GM21447 (cell line): Measurements from ENCODE around the gene SLC41A3.
"Not testable (repeated sequence)": the region's sequence is repeated elsewhere in the genome, so short reads cannot be mapped to it uniquely, and the experiment has no call there.

Experiments
- ATAC-seq: cut with Tn5 transposase; IDR thresholded peaks from one replicate; pipeline ENCODE4 v1.9.1; 2021; ENCODE audit not compliant: unreplicated experiment

Gene SLC41A3

GRCh38 chr3:126107203-126107939 lies 23.4 kb upstream of the SLC41A3 start:
- ATAC-seq: no peak

GRCh38 chr3:126106336-126107202 lies 22.6 kb upstream of the SLC41A3 start:
- no peak for ATAC-seq

DNA sequence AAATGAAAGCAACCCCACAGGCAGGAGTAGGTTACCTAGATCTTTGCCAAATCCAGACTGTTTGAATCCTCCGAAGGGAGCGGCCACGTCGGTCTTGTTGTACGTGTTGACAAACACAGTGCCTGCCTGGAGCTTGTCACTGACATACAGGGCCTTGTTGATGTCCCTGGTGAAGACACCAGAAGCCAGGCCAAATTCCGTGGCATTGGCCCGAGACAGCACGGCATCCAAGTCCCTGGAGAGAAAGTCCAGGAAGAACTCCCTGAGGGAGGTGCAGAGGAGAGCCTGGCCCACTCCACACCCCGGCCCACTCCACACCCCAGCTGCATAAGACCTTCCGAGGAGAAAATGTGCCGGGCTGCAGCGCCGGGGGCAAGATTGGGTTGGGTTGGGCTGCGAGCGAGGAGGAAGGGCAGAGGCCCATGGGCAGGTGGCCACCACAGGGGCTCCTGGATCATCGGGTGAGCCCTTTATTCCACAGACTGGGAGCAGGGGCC lies 21.8 kb upstream of the SLC41A3 start:
- ATAC-seq: no peak

DNA sequence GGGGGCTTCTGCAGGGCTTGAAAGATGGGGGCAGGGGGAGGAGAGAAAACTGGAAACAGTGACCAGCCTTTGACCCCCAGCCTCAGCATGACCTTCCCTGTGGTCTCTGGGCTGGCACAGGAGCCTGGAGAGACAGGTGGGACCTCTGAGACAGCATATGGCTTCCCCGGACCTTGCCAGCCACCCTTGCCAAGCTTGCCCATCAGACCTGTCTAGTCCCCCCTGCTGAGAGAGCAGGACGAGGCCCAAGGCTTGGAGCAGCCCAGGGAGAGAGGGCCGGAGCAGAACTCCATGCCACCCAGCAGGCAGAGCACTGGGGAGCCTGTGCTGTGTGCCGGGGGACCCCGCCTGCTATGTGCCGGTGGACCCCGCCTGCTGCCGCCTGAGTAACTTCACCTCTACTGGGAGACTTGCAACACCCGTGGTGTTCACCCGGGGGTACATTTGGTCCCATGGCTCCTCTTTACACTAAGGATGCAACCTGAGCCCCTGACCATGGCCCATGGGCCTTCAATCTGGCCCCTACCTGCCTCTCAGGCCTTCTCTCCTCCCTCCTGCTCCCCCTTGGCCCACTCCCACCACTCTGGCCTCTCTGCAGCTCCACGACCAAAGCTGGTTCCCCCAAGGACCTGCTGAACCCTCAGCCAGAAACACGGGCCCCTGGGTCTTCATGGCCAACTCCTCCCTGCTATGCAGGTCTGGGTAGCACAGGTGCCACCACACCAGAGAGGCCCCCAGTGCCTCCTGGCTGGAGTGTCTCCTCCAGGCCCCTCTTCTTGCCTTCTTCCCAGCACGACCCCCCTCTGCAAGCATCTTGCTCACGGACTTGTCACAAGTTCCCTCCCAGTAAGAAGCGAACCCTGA lies 21.1 kb upstream of the SLC41A3 start:
- ATAC-seq: no peak

- ATAC-seq: no peak
Measured at GRCh38 chr3:126104028-126104635, 20.2 kb upstream of the SLC41A3 start.

DNA sequence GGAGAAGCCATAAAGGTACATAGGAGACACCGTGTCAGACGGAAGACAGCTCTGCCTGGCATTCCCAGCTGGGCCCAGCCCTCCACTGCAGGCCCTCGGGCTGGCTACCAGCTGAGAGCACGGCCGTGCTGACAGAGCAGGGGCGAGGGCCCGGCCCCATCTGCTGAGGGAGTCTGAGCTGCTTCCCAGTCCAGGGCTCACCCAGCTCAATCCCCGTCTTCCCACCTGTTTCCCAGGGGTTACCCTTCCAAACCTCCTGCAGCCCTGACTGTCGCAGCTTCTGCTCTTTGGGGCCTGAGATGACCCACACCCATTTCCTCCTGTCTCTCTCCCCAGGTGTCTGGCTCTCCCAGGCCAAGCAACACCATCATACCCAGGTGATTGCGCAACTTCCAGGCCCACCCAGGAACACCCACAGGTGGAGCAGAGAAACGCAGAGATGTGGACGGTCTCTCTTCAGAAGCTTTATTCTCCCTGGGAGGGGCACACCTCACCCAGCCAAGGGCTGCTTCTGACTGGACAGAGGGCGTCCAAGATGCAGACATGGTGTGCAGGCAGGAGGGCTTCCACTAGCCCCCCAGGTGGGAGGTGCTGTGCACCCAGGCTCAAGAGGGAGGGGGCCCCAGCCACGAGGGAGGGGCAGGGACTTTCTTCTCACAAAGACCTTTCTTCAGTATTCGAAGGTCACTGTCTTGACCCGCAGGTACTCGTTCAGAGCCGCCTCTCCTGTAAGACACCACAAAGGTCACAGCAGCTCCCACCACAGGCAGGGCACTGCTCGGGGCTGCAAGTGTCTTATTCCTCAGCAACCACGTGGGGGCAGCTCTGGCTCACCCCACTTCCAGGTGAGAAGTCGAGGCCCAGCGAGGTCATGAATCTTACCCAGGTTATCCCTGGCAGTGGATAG lies 19.4 kb upstream of the SLC41A3 start:
- no peak for ATAC-seq

- no peak for ATAC-seq
Measured at GRCh38 chr3:126102530-126102951, 18.6 kb upstream of the SLC41A3 start.

DNA sequence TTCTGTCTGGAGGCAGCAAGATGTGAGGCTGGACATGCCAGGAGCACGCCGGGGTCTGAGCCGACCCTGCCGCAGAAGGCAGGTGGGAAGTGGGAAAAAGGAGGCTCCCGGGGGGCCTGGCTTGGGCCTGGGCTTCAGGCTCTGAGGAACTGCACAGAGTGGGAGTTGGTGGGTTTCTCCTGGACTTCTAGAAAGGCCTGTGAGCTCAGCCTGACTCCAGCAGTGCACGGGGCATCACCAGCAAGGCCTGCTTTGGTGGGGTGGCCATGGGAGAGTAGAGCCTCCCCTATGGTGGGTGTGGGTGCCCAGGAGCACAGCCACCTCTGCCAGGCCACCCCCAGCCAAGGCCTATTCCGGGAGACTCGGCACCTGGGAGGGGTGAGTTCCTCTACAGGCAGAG lies 18.1 kb upstream of the SLC41A3 start:
- no peak for ATAC-seq

GRCh38 chr3:126101521-126101982 lies 17.6 kb upstream of the SLC41A3 start:
- no peak for ATAC-seq

DNA sequence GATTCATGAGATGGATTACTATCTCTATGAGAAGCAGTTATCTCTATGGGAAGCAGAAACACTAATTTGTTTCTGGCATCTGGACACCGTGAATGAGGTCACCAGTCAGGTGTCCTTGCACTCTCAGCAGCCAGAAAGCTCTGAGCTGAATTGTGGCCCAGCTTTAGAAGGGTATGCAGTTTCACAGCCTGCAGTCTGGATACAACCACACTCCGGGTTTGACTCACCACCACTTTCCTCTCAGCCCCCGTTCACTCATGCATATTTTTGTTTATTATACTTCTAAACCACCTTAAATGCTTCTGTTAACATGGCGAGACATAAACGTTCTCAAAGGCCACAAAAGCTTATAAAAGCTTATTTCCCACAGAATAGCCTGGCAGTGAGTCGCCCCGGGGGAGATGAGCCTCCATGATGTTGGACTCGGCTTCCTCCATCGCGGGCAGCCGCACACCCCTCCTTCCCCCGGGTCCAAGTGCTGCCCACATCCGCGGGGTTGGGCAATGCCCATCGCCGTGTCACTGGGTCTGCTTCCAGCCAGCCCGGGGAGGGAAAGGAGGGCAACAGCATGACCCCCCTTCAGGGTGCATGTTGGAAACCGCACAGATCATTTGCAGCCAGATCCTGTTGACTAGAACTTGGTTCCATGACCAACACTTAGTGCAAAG lies 16.8 kb upstream of the SLC41A3 start:
- ATAC-seq: no peak

- no peak for ATAC-seq
Measured at GRCh38 chr3:126100269-126100633, 16.3 kb upstream of the SLC41A3 start.

DNA sequence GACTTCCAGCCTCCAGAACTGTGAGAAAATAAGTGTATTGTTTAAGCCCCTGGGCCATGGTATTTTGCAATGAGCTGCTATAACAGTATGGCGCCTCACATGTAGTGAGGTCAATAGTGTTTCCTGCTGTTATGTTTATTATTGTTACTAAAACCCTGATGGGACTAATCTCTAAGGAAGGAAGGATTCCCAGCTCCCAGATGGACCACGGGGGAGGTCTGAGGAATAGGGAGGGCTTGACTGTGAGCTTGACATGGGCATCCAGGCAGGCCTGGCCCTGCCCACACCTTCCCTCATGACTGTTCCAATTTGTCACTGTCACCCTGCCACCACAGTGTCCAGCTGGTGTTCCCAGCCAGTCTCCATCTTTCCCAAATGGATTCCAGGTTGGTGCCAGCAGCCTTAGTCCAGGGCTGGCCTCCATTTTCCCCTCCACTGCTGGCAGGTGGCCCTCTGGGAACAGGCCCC lies 14.5 kb upstream of the SLC41A3 start:
- no peak for ATAC-seq

DNA sequence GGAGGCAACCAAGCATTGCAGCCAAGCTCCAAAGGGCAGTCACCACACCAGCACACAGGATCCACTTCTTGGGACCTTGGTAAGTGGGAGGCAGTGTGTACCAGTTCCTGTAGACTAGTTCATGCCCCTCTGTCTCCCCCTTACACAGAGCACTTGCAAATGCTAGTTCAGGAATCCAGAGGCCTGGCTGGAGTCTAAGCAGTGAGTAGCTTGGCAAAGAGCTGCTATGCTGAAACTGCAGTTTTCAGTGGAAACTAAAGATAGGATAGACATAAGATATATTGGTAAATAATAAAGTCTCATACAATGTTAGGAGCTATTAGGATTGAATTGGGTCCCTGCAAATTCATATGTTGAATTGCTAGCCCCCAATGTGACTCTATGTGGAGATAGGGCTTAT lies 13.9 kb upstream of the SLC41A3 start:
- no peak for ATAC-seq

- not testable (repeated sequence) for ATAC-seq
Measured at GRCh38 chr3:126096274-126096673, 12.3 kb upstream of the SLC41A3 start.

DNA sequence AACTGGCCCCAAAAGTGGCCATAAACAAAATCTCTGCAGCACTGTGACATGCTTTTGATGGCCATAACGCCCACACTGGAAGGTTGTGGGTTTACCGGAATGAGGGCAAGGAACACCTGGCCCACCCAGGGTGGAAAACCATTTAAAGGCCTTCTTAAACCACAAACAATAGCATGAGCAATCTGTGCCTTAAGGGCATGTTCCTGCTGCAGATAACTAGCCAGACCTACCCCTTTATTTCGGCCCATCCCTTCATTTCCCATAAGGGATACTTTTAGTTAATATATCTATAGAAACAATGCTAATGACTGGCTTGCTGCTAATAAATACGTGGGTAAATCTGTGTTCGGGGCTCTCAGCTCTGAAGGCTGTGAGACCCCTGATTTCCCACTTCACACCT lies 8.2 kb upstream of the SLC41A3 start:
- not testable (repeated sequence) for ATAC-seq

DNA sequence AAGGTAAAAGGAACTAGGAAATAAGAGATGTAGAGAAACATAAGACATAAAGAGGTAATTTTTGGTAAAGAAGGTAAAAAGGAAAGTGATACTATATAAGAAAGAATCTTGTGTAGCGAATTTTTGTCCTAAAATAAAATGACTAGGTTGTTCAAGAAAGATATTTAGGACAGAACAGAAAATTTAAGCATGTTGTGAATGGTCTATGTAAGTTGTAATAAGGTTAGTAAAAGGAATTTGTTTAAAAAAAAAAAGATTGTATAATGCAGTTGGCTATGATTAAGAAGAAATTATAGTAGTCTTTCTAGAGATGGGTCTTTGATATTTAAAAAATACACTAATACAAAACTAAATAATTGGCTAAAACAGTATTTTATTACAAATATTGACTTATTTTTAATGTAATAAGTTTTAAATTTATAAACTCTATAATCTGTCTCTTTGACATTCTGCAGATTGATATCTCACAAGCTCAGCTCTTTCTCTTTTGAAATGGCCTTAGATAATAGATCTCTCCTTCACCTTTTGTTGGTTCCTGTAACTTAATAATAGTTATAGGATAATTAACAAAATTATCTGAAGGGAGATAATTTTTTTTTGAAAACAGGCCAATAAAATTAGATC lies 3.7 kb upstream of the SLC41A3 start:
- ATAC-seq: no peak

DNA sequence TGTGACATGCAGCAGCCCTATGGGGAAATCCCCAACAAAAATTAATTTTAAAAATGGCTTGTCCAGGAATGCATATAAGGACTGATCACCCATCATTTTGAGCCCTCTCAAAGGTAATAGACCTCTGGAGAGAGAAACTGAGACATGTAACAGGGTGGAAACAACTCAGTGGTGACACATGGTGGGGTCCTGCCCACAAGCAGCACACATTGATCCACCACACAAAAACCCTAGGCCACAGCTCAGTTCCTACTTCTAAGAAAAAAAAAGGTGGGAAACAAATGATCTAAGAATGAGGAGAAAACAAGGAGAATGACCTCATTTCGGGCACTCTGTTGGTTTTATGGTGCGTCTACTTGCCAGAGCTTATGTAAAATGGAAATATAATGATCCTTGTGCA lies 1.9 kb upstream of the SLC41A3 start:
- ATAC-seq: no peak

DNA sequence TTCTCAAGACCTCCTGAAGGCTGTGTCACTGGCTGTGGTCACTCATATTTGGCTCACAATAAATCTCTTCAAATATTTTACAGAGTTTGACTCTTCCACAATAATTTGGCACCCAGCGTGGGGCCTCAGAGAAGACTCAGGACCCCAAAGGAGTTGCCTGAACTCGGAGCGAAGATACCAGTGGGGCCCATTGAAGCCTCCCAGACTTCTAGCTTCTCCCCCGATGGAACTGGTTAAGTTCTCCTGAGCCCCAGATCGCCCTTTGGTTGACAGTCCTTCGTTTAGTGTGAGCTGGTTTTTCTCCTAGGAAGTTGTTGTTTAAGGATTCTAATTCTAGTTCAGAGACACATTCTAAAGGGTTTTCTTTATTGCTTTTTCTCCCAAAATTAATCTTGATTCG lies 1.4 kb upstream of the SLC41A3 start:
- no peak for ATAC-seq

- no peak for ATAC-seq
Measured at GRCh38 chr3:126084768-126085180, 850 bp upstream of the SLC41A3 start.
